ENCODE data around the gene MAB21L4. TPM values are rescaled to one million over a fixed set of nuclear protein-coding genes. Genes with fewer than 3 reads are reported as not detected.

Gene MAB21L4
- total RNA-seq, 2 donors from 2014 or later, result 1.1 to 3.5 TPM

DNA sequence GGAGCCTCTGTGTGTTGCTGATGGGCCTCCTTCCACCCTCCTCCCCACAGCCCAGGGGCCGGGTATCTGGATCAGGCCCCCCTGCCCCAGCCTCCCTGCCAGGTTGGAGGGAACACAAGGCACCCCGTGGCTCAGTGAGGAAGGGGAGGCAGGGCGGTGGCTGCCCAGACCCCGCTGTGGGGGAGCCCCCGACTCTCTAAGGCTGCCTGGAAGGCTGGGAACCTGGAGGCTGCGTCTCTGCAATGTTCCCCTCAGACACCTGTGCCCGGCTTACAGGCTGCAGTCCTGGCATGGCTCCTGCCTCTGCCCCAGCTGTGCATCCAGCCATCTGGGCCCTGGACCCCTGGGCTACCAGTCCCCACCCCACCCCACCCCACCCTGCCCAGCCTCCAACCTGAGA is 438 bp upstream of the MAB21L4 start:
- intact Hi-C loops (cut with DNase I), result no loop called here
- no peak for DNase-seq (ENCODE audit: low spot score)
- Histone ChIP-seq H3K27me3 (replicated peaks; ENCODE audit: insufficient read depth) (no peaks in the 10 kb centered on the region), H3K4me1 (replicated peaks) (peaks cover 19% of the 10 kb centered on the region), H3K27ac (no peak overlapping the region), H3K36me3 (no peaks in the 10 kb centered on the region), H3K4me3 (no peak overlapping the region), H3K9me3 (no peaks in the 10 kb centered on the region)
- 68% methylated on average over 7 of the region's 7 CpGs for WGBS
- no peak for TF ChIP-seq POLR2A (IDR thresholded peaks at IDR 0.05)
- TF ChIP-seq CTCF (IDR thresholded peaks at IDR 0.05), result no peak
- TF ChIP-seq POLR2AphosphoS5 (IDR thresholded peaks at IDR 0.05), result no peak

- no peak for DNase-seq (ENCODE audit: low spot score)
- H3K9me3 ChIP-seq, result no peaks in the 10 kb centered on the region
- intact Hi-C loops (cut with DNase I), result no loop called here
- H3K4me3 ChIP-seq, result no peak overlapping the region
- no peak overlapping the region for H3K27ac ChIP-seq
- no peaks in the 10 kb centered on the region for H3K27me3 ChIP-seq (replicated peaks; ENCODE audit: insufficient read depth)
- no peaks in the 10 kb centered on the region for H3K36me3 ChIP-seq
- H3K4me1 ChIP-seq (replicated peaks), result peaks cover 19% of the 10 kb centered on the region
- 85% methylated on average over 28 of the region's 28 CpGs for WGBS
- TF ChIP-seq POLR2A (IDR thresholded peaks at IDR 0.05) (no peak), POLR2AphosphoS5 (IDR thresholded peaks at IDR 0.05) (no peak), CTCF (IDR thresholded peaks at IDR 0.05) (no peak)
These were observed 959 bp downstream of the MAB21L4 start for GRCh38 chr2:240894836-240895558.

GRCh38 chr2:240894006-240894405 is 1.9 kb downstream of the MAB21L4 start:
- no peak for DNase-seq (ENCODE audit: low spot score)
- Histone ChIP-seq H3K27ac (no peak overlapping the region), H3K9me3 (no peaks in the 10 kb centered on the region), H3K36me3 (no peaks in the 10 kb centered on the region), H3K27me3 (replicated peaks; ENCODE audit: insufficient read depth) (no peaks in the 10 kb centered on the region), H3K4me3 (no peak overlapping the region), H3K4me1 (replicated peaks) (peaks cover 19% of the 10 kb centered on the region)
- TF ChIP-seq POLR2A (IDR thresholded peaks at IDR 0.05), result no peak
- no peak for TF ChIP-seq CTCF (IDR thresholded peaks at IDR 0.05)
- no peak for TF ChIP-seq POLR2AphosphoS5 (IDR thresholded peaks at IDR 0.05)
- intact Hi-C loops (cut with DNase I), result no loop called here
- WGBS, result 90% methylated on average over 9 of the region's 9 CpGs

DNA sequence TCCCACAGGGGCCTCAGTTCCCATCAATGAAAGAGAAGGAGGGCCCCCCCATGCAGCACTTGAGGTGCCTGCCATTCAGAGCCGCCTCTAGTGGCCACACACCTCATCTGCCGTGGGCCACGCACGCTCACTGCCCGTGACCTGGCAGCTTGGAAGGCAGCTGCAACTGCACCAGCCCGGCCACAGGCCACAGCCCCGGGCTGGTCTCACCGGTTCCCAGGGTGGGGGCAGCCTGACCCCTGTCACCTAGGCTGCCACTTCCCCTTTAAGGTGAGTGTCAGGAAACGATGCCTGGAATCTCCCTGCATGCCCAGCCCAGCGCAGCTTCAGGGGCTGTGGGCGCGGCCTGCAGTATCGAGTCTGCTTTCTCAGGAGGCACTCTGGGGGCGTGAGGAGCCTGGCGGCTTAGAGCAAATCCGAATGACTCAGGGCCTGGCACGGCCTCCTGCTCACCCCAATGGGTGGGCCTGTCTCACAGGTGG is 2.6 kb downstream of the MAB21L4 start:
- H3K36me3 ChIP-seq, result no peaks in the 10 kb centered on the region
- peaks cover 16% of the 10 kb centered on the region for H3K4me1 ChIP-seq (replicated peaks)
- H3K27ac ChIP-seq, result no peak overlapping the region
- no peaks in the 10 kb centered on the region for H3K9me3 ChIP-seq
- no peak for DNase-seq (ENCODE audit: low spot score)
- H3K4me3 ChIP-seq, result no peak overlapping the region
- TF ChIP-seq POLR2AphosphoS5 (IDR thresholded peaks at IDR 0.05) (no peak), POLR2A (IDR thresholded peaks at IDR 0.05) (no peak), CTCF (IDR thresholded peaks at IDR 0.05) (no peak)
- WGBS, result 36% methylated on average over 14 of the region's 17 CpGs
- no peaks in the 10 kb centered on the region for H3K27me3 ChIP-seq (replicated peaks; ENCODE audit: insufficient read depth)
- intact Hi-C loops (cut with DNase I), result no loop called here

DNA sequence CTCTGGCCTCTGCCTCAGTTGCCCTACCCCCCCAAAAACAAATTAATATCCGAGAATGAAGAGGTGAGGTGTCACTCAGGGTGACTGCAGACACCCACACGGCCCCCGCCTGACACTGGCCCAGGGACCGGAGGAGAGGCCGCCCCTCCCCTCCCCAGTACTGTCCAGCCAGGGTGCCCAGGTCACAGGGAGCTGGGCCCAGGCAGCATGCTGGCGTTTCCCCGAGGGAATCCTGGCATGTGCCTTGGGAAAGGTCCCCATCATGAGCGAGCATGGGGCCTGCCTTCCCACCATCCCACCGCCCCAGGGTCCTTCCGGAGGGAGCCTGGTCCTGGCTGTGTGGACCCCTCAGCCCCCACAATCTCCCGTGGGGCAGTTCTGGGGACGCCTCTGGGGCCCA is 3.0 kb downstream of the MAB21L4 start:
- H3K4me3 ChIP-seq, result no peak overlapping the region
- intact Hi-C loops (cut with DNase I), result no loop called here
- H3K9me3 ChIP-seq, result no peaks in the 10 kb centered on the region
- no peaks in the 10 kb centered on the region for H3K36me3 ChIP-seq
- H3K27me3 ChIP-seq (replicated peaks; ENCODE audit: insufficient read depth), result no peaks in the 10 kb centered on the region
- no peak overlapping the region for H3K27ac ChIP-seq
- TF ChIP-seq CTCF (IDR thresholded peaks at IDR 0.05), result no peak
- no peak for TF ChIP-seq POLR2AphosphoS5 (IDR thresholded peaks at IDR 0.05)
- no peak for TF ChIP-seq POLR2A (IDR thresholded peaks at IDR 0.05)
- 91% methylated on average over 7 of the region's 12 CpGs for WGBS
- DNase-seq (ENCODE audit: low spot score), result no peak
- peaks cover 12% of the 10 kb centered on the region for H3K4me1 ChIP-seq (replicated peaks)

Data from prostate gland (tissue), 2 donors.